Astrocyte (in vitro differentiated cells and primary cell): ENCODE results near the gene PPM1M.

Experiments
- CTCF ChIP-seq: IDR thresholded peaks from 2 replicates; pipeline ENCODE4 v1.5.1; 2011; ENCODE audit warnings: low read depth, mild to moderate bottlenecking, inconsistent platforms, low read length, moderate library complexity; ENCODE audit not compliant: insufficient read depth
- EZH2 ChIP-seq: IDR thresholded peaks from 2 replicates; pipeline ENCODE4 v1.6.1; 2012; ENCODE audit warnings: mild to moderate bottlenecking, low read length, inconsistent platforms; ENCODE audit not compliant: insufficient read depth

- TF ChIP-seq CTCF (no peak), EZH2 (no peak)
Observed at GRCh38 chr3:52200981-52201679, 44.4 kb upstream of the PPM1M start.
